Measurements from ENCODE around the gene SCG3.

Gene SCG3

GRCh38 chr15:51706291-51706690, 25.0 kb downstream of the SCG3 start:
- no peak for DNase-seq (ENCODE audit: extremely low spot score)
- CTCF ChIA-PET = no interaction called here
- TF ChIP-seq HDGF (IDR thresholded peaks at IDR 0.05; ENCODE audit: borderline replicate concordance) (no peak), ARNT (IDR thresholded peaks at IDR 0.05) (no peak), SUZ12 (IDR thresholded peaks at IDR 0.05) (no peak)
- POLR2A ChIA-PET = no interaction called here

DNA sequence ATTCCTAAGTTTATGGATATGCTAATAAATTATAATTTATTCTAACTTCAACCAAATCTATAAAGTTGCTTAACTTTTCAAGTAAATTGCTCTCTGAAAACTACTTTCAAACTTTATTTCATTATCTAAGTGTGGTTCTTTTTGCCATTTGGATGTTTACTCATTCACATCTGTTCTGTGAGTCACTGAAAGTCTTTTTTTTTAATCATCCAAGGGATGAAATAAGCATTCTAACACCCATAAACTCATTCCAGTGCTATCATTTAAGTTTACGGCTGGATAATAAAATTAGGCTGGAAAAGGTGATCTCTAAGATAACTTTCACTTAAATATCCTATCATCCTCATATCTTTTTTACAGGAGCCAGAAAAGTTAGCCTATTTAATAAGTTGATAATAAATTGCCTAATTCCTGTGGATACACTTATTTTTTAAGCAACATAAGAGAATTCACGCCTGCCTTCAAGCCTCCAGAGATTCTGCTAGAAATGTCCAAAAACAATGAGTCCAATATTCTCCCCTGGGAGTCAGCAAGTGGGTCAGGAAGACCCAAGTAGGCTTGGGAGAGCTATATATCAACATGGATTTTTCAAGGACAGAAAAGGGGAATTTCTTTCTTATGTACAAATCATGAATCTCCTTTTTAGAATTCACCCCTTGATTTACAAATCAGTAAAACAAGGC, 25.8 kb downstream of the SCG3 start:
- CTCF ChIA-PET = no interaction called here
- DNase-seq (ENCODE audit: extremely low spot score) = no peak
- TF ChIP-seq CTBP1 (IDR thresholded peaks at IDR 0.05; ENCODE audit: borderline replicate concordance) = no peak
- no peak for TF ChIP-seq ELF4 (IDR thresholded peaks at IDR 0.05)
- no peak for TF ChIP-seq L3MBTL2 (conservative IDR thresholded peaks at IDR 0.05)
- no peak for TF ChIP-seq BHLHE40 (IDR thresholded peaks at IDR 0.05; ENCODE audit: borderline replicate concordance)
- TF ChIP-seq PKNOX1 (IDR thresholded peaks at IDR 0.05) = no peak
- no peak for TF ChIP-seq NFRKB (IDR thresholded peaks at IDR 0.05)
- no peak for TF ChIP-seq FOXA1 (IDR thresholded peaks at IDR 0.05)
- TF ChIP-seq FOXK2 (IDR thresholded peaks at IDR 0.05) = no peak
- TF ChIP-seq LEF1 (IDR thresholded peaks at IDR 0.05; ENCODE audit: borderline replicate concordance) = no peak
- no peak for TF ChIP-seq FOXM1 (IDR thresholded peaks at IDR 0.05; ENCODE audit: borderline replicate concordance)
- no peak for TF ChIP-seq ARNT (IDR thresholded peaks at IDR 0.05)
- no peak for TF ChIP-seq HDGF (IDR thresholded peaks at IDR 0.05; ENCODE audit: borderline replicate concordance)
- TF ChIP-seq SUZ12 (IDR thresholded peaks at IDR 0.05) = no peak
- no peak for TF ChIP-seq SP1 (IDR thresholded peaks at IDR 0.05)
- no peak for TF ChIP-seq ZNF384 (IDR thresholded peaks at IDR 0.05)
- TF ChIP-seq TARDBP (IDR thresholded peaks at IDR 0.05) = no peak
- POLR2A ChIA-PET = no interaction called here

GRCh38 chr15:51708013-51708412, 26.7 kb downstream of the SCG3 start:
- ChIA-PET POLR2A (no interaction called here), CTCF (no interaction called here)
- DNase-seq (ENCODE audit: extremely low spot score) = no peak
- TF ChIP-seq PKNOX1 (IDR thresholded peaks at IDR 0.05) (no peak), ZNF384 (IDR thresholded peaks at IDR 0.05) (no peak), FOXK2 (IDR thresholded peaks at IDR 0.05) (no peak), LEF1 (IDR thresholded peaks at IDR 0.05; ENCODE audit: borderline replicate concordance) (no peak), FOXA1 (IDR thresholded peaks at IDR 0.05) (no peak), ELF4 (IDR thresholded peaks at IDR 0.05) (no peak), L3MBTL2 (conservative IDR thresholded peaks at IDR 0.05) (no peak)

DNA sequence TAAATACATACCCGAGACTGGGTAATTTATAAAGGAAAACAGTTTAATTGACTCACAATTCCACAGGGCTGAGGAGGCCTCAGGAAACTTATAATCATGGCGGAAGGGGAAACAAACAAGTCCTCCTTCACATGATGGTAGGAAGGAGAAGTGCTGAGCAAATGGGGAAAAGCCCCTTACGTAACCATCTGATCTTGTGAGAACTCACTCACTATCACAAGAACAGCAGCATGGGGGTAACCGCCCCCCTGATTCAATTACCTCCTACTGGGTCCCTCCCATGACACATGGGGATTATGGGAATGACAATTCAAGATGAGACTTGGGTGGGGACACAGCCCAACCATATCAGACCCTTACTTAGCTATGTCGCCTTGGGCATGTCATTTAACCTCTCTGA, 27.7 kb downstream of the SCG3 start:
- TF ChIP-seq CTBP1 (IDR thresholded peaks at IDR 0.05; ENCODE audit: borderline replicate concordance) = no peak
- no peak for TF ChIP-seq PKNOX1 (IDR thresholded peaks at IDR 0.05)
- no peak for TF ChIP-seq ARNT (IDR thresholded peaks at IDR 0.05)
- DNase-seq (ENCODE audit: extremely low spot score) = no peak
- CTCF ChIA-PET = no interaction called here
- POLR2A ChIA-PET = no interaction called here

DNA sequence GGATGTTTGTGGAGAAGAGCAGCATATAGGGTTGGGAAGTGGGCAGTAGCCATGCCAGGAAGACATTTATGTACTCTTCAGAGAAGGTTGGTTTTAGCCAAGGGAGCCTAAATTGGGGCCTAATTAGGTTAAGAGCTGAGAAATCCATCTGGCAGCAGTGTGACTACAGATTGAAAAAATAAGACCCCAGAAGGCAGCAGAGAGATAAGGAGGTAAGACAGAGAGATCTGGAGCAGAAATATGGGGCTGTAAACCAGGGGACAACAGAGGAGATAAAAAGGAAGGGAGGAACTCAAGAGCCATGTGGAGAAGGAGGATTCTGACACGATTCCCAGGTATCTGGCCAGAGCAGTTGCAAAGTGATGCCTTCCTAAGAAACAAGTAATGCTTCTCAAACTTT, 32.9 kb downstream of the SCG3 start:
- TF ChIP-seq TARDBP (IDR thresholded peaks at IDR 0.05) (no peak), FOXK2 (IDR thresholded peaks at IDR 0.05) (no peak), HDGF (IDR thresholded peaks at IDR 0.05; ENCODE audit: borderline replicate concordance) (no peak), FOXM1 (IDR thresholded peaks at IDR 0.05; ENCODE audit: borderline replicate concordance) (no peak), BHLHE40 (IDR thresholded peaks at IDR 0.05; ENCODE audit: borderline replicate concordance) (no peak)
- ChIA-PET POLR2A (no interaction called here), CTCF (no interaction called here)
- no peak for DNase-seq (ENCODE audit: extremely low spot score)

DNA sequence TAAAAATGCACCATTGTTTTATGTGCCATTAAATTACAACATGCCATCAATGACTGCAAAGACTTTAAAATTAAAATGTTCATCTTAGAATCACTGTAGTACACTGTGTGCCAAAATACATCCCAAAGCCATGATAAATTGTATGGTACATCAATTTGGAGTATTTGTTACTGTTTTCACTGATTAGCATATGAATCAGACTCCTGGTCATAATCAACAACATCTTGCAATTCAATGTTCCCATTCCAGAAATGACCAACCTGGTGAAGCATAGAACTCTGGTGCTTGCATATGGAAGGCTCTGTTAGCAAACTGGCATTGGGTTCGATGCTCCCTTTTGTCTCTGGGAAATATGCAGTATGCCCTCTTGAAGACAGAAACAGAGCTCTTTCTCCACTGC, 33.6 kb downstream of the SCG3 start:
- ChIA-PET POLR2A (no interaction called here), CTCF (no interaction called here)
- no peak for DNase-seq (ENCODE audit: extremely low spot score)
- TF ChIP-seq ELF4 (IDR thresholded peaks at IDR 0.05) = no peak
- TF ChIP-seq NFRKB (IDR thresholded peaks at IDR 0.05) = no peak
- TF ChIP-seq FOXM1 (IDR thresholded peaks at IDR 0.05; ENCODE audit: borderline replicate concordance) = no peak
- no peak for TF ChIP-seq L3MBTL2 (conservative IDR thresholded peaks at IDR 0.05)
- TF ChIP-seq TARDBP (IDR thresholded peaks at IDR 0.05) = no peak

GRCh38 chr15:51718219-51718618, 36.9 kb downstream of the SCG3 start:
- DNase-seq (ENCODE audit: extremely low spot score) = no peak
- CTCF ChIA-PET = no interaction called here
- POLR2A ChIA-PET = no interaction called here
- TF ChIP-seq LEF1 (IDR thresholded peaks at IDR 0.05; ENCODE audit: borderline replicate concordance) = no peak
- no peak for TF ChIP-seq FOXK2 (IDR thresholded peaks at IDR 0.05)
- TF ChIP-seq CTBP1 (IDR thresholded peaks at IDR 0.05; ENCODE audit: borderline replicate concordance) = no peak
- no peak for TF ChIP-seq TARDBP (IDR thresholded peaks at IDR 0.05)
- TF ChIP-seq FOXA1 (IDR thresholded peaks at IDR 0.05) = no peak
- TF ChIP-seq HDGF (IDR thresholded peaks at IDR 0.05; ENCODE audit: borderline replicate concordance) = no peak
- TF ChIP-seq ARNT (IDR thresholded peaks at IDR 0.05) = no peak
- TF ChIP-seq L3MBTL2 (conservative IDR thresholded peaks at IDR 0.05) = no peak
- no peak for TF ChIP-seq PKNOX1 (IDR thresholded peaks at IDR 0.05)

Data from HEK293T (cell line).